Vagina (tissue), 2 donors: Measurements from ENCODE around the gene GRB7.

ENCODE experiments used
- POLR2AphosphoS5 ChIP-seq, 2 donors: sonication (generic); formaldehyde crosslinking; IDR thresholded peaks; one replicate each; pipeline ENCODE4 v1.9.0; 2017; ENCODE audit warnings: antibody characterized with exemption in 2 of 2, mild to moderate bottlenecking in 2 of 2, low read depth in 1 of 2; ENCODE audit not compliant: insufficient read depth in 1 of 2
- TF ChIP-seq, protein P1 (sequence below), 3 experiments: fragments of 450-650 bp in 2 of 3; fragments of 200-600 bp in 1 of 3; sonication (generic) in 1 of 3; IDR thresholded peaks; one replicate each; pipeline ENCODE4 v1.5.1; 2017 to 2019; ENCODE audit warnings: antibody characterized with exemption in 3 of 3, mild to moderate bottlenecking in 2 of 3, moderate library complexity in 2 of 3

DNA sequence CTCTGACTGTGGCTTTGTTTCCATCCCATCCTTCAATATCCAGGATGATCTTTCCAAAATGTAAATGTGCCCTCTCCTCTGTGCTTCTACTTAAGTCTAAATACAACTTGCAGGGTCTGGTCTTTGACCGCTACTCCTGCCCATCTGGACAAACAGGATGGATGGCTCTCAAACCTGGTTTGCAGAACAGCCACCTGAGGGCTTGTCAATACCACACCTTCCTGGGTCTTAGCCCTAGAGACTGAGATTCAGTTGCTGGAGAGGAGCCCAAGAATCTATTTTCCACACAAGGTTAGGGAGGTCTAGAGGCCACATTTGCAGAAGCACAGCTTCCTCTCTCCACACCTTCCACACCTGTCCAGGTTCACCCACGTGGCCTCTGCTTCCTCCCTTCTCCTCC lies 1.9 kb upstream of the GRB7 start:
- TF ChIP-seq, protein P1, sequence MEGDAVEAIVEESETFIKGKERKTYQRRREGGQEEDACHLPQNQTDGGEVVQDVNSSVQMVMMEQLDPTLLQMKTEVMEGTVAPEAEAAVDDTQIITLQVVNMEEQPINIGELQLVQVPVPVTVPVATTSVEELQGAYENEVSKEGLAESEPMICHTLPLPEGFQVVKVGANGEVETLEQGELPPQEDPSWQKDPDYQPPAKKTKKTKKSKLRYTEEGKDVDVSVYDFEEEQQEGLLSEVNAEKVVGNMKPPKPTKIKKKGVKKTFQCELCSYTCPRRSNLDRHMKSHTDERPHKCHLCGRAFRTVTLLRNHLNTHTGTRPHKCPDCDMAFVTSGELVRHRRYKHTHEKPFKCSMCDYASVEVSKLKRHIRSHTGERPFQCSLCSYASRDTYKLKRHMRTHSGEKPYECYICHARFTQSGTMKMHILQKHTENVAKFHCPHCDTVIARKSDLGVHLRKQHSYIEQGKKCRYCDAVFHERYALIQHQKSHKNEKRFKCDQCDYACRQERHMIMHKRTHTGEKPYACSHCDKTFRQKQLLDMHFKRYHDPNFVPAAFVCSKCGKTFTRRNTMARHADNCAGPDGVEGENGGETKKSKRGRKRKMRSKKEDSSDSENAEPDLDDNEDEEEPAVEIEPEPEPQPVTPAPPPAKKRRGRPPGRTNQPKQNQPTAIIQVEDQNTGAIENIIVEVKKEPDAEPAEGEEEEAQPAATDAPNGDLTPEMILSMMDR (IDR thresholded peaks at IDR 0.05) = no peak
- TF ChIP-seq POLR2AphosphoS5 (IDR thresholded peaks at IDR 0.05; ENCODE audit: insufficient read depth in 1 of 2, low read depth in 1 of 2) = no peak
